ENCODE data around the gene TMTC2. TPM values are rescaled to one million over a fixed set of nuclear protein-coding genes. Genes with fewer than 3 reads are reported as not detected.

TMTC2 gene
- total RNA-seq, 4 donors from 2014 or later: 18.8 to 30.7 (median 21.0) TPM

GRCh38 chr12:83121897-83122622, 435.4 kb downstream of the TMTC2 start:
- intact Hi-C loops (cut with DNase I): no loop called here
- no peaks in the 10 kb centered on the region for H3K9me3 ChIP-seq
- WGBS, 2 donors: 87 to 94% methylated on average over 15 of the region's 15 CpGs

GRCh38 chr12:83122623-83122934, 435.9 kb downstream of the TMTC2 start:
- Histone ChIP-seq H3K9me3 (no peaks in the 10 kb centered on the region), H3K4me3 (replicated peaks in 1 of 3) (no peak overlapping the region), H3K27me3 (no peaks in the 10 kb centered on the region), H3K27ac (no peak overlapping the region), H3K4me1 (no peaks in the 10 kb centered on the region), H3K36me3 (no peaks in the 10 kb centered on the region)
- intact Hi-C loops (cut with DNase I): no loop called here
- no peak for TF ChIP-seq POLR2A (IDR thresholded peaks at IDR 0.05)
- TF ChIP-seq, protein P1, sequence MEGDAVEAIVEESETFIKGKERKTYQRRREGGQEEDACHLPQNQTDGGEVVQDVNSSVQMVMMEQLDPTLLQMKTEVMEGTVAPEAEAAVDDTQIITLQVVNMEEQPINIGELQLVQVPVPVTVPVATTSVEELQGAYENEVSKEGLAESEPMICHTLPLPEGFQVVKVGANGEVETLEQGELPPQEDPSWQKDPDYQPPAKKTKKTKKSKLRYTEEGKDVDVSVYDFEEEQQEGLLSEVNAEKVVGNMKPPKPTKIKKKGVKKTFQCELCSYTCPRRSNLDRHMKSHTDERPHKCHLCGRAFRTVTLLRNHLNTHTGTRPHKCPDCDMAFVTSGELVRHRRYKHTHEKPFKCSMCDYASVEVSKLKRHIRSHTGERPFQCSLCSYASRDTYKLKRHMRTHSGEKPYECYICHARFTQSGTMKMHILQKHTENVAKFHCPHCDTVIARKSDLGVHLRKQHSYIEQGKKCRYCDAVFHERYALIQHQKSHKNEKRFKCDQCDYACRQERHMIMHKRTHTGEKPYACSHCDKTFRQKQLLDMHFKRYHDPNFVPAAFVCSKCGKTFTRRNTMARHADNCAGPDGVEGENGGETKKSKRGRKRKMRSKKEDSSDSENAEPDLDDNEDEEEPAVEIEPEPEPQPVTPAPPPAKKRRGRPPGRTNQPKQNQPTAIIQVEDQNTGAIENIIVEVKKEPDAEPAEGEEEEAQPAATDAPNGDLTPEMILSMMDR (IDR thresholded peaks at IDR 0.05): no peak
- WGBS, 2 donors: 89 to 94% methylated on average over 3 of the region's 3 CpGs
- no peak for DNase-seq

More at GRCh38 chr12:83121897-83122622, 435.4 kb downstream of the TMTC2 start:
- H3K4me3 ChIP-seq (replicated peaks in 1 of 3): no peak overlapping the region
- no peaks in the 10 kb centered on the region for H3K36me3 ChIP-seq
- no peaks in the 10 kb centered on the region for H3K27me3 ChIP-seq
- no peak for DNase-seq
- no peak overlapping the region for H3K27ac ChIP-seq
- TF ChIP-seq POLR2A (IDR thresholded peaks at IDR 0.05): no peak
- TF ChIP-seq, protein P1 (IDR thresholded peaks at IDR 0.05): no peak
- no peaks in the 10 kb centered on the region for H3K4me1 ChIP-seq

DNA sequence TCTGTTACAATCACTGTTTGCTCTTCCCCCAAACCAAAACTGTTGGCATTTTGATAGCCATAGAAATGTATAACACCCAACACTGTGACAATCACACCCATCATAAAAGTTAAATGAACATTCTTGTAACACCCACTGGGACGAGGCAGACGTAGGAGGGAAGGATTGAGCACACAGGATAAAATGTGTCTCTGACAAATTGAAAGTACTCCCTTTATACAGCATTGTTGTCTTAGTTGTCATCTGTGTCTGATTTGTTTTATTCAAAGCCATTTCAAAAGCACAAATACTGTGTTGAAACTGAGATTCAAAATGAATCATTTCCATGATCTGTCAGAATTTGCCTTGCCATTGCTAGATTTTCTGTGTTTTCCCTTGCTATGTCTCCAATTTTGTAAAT, 436.3 kb downstream of the TMTC2 start:
- Histone ChIP-seq H3K4me1 (no peaks in the 10 kb centered on the region), H3K36me3 (no peaks in the 10 kb centered on the region), H3K4me3 (replicated peaks in 1 of 3) (no peak overlapping the region), H3K9me3 (no peaks in the 10 kb centered on the region), H3K27me3 (no peaks in the 10 kb centered on the region), H3K27ac (no peak overlapping the region)
- TF ChIP-seq, protein P1 (IDR thresholded peaks at IDR 0.05): no peak
- TF ChIP-seq POLR2A (IDR thresholded peaks at IDR 0.05): no peak
- 76 to 88% methylated on average over 2 of the region's 2 CpGs for WGBS, 2 donors
- DNase-seq: no peak
- intact Hi-C loops (cut with DNase I): no loop called here

DNA sequence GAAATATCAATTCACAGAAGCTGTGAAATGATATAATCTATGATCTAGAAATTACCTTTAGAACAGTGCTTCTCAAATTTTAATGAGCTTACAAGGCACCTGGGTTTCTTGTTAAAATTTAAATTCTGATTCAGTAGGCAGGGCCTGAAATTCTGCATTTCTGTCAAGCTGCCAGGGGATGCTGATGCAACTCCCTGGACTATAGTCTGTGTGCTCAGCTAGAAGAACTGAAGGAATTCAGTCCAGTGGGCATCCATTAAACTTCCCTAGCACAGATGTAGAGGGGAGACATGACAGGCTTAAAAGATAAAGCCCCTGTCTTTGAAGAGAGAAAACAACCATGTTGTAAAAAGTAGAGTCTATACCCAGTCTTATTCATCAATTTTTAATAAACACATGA, 441.8 kb downstream of the TMTC2 start:
- DNase-seq: no peak
- intact Hi-C loops (cut with DNase I): no loop called here

DNA sequence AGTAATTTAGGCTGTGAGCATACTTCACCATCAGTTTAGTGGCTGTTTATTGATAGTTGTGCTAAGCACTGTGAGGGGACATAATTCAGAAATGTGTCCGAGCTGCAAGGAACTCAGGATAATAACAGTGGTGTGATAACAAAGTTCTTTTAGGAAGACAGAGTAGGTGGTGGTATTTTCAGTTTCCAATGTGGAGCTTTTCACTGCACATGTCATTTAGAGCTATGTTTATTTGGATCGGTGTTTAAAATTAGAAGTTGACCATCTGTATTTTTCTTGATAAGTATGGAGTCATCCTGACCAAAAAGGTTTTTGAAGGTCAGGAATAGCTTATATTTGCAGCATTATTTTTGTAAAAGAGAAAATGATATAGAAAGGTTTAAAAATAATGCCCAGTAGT, 443.5 kb downstream of the TMTC2 start:
- TF ChIP-seq, protein P1 (IDR thresholded peaks at IDR 0.05): no peak
- no peak for TF ChIP-seq POLR2A (IDR thresholded peaks at IDR 0.05)
- no peaks in the 10 kb centered on the region for H3K4me1 ChIP-seq
- no peaks in the 10 kb centered on the region for H3K9me3 ChIP-seq
- H3K36me3 ChIP-seq: no peaks in the 10 kb centered on the region
- no peak overlapping the region for H3K4me3 ChIP-seq (replicated peaks in 1 of 3)
- no peaks in the 10 kb centered on the region for H3K27me3 ChIP-seq
- no peak for DNase-seq
- no peak overlapping the region for H3K27ac ChIP-seq
- intact Hi-C loops (cut with DNase I): no loop called here
- WGBS, 2 donors: 92 to 96% methylated on average over 2 of the region's 2 CpGs

More for the DNA sequence above, 441.8 kb downstream of the TMTC2 start:
- Histone ChIP-seq H3K27me3 (no peaks in the 10 kb centered on the region), H3K4me3 (replicated peaks in 1 of 3) (no peak overlapping the region), H3K36me3 (no peaks in the 10 kb centered on the region), H3K4me1 (no peaks in the 10 kb centered on the region), H3K9me3 (no peaks in the 10 kb centered on the region), H3K27ac (no peak overlapping the region)
- no peak for TF ChIP-seq POLR2A (IDR thresholded peaks at IDR 0.05)
- TF ChIP-seq, protein P1 (IDR thresholded peaks at IDR 0.05): no peak
